ENCODE measurements around the gene GADD45GIP1.
A peak's percentile ranks its signal among the peaks of the same experiment; 100 is the strongest.

GADD45GIP1 gene

GRCh38 chr19:12956446-12957388 is at the start of gene GADD45GIP1:
TSS of gene GADD45GIP1 (minus strand) at chr19:12957223. CDS start at chr19:12957212, 11 bp downstream.
- DNase-seq: peak; percentile 87

GRCh38 chr19:13005861-13006370 is 48.9 kb upstream of the GADD45GIP1 start:
- no peak for DNase-seq

GRCh38 chr19:13005253-13005652 is 48.2 kb upstream of the GADD45GIP1 start:
- DNase-seq: no peak

GRCh38 chr19:13004273-13004672 is 47.2 kb upstream of the GADD45GIP1 start:
- DNase-seq: no peak

- DNase-seq: no peak
These were observed 46.1 kb upstream of the GADD45GIP1 start for GRCh38 chr19:13003081-13003480.

- peak; percentile 80 for DNase-seq
These were observed 45.3 kb upstream of the GADD45GIP1 start for GRCh38 chr19:13002166-13002898.

GRCh38 chr19:13001502-13002165 is 44.6 kb upstream of the GADD45GIP1 start:
- DNase-seq: no peak

- DNase-seq: no peak
These were observed 44.1 kb upstream of the GADD45GIP1 start for GRCh38 chr19:13001166-13001501.

- DNase-seq: peak; percentile 58
These were observed 41.2 kb upstream of the GADD45GIP1 start for GRCh38 chr19:12997967-12998940.

GRCh38 chr19:12997179-12997966 is 40.4 kb upstream of the GADD45GIP1 start:
- no peak for DNase-seq

GRCh38 chr19:12996406-12997094 is 39.5 kb upstream of the GADD45GIP1 start:
- DNase-seq: no peak

GRCh38 chr19:12995596-12996405 is 38.8 kb upstream of the GADD45GIP1 start:
- DNase-seq: peak; percentile 62

GRCh38 chr19:12994701-12995595 is 37.9 kb upstream of the GADD45GIP1 start, which contains the start of gene NFIX:
TSS of gene NFIX (plus strand) at chr19:12995475. CDS start at chr19:12995838, 363 bp downstream.
- peak; percentile 73 for DNase-seq

- no peak for DNase-seq
These were observed 36.5 kb upstream of the GADD45GIP1 start for GRCh38 chr19:12993562-12993961.

GRCh38 chr19:12992729-12993128 is 35.7 kb upstream of the GADD45GIP1 start:
- no peak for DNase-seq

- DNase-seq: no peak
These were observed 34.3 kb upstream of the GADD45GIP1 start for GRCh38 chr19:12991296-12991695.

- DNase-seq: no peak
These were observed 33.8 kb upstream of the GADD45GIP1 start for GRCh38 chr19:12990853-12991252.

- DNase-seq: no peak
These were observed 33.4 kb upstream of the GADD45GIP1 start for GRCh38 chr19:12990431-12990830.
